GM12872 (cell line): ENCODE results near the gene FAM209A.

ENCODE experiments used
- TF ChIP-seq, protein P1 (sequence below): IDR thresholded peaks from 3 replicates; pipeline ENCODE4 v1.5.1; 2011; ENCODE audit warnings: low read depth, mild to moderate bottlenecking, low read length, moderate library complexity; ENCODE audit not compliant: insufficient read depth

FAM209A gene

DNA sequence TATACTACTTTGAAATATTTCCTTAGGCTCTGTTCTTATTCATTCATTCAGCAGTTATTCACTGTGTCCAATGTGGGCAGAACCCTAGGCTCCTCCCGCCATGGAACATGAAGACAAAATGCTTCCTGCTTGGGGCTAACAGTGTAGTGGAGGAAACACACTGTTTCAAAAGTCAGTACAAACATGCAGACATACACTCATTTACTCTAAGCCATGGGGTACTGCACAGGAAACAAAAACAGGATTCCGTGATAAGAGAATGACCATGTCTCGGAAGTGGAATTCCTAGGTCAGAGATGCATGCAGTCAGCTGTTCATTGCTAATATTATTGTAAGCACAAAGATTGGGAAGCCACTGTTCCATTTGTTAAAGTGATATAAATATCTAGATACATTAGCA is 18.4 kb upstream of the FAM209A start:
- TF ChIP-seq, protein P1, sequence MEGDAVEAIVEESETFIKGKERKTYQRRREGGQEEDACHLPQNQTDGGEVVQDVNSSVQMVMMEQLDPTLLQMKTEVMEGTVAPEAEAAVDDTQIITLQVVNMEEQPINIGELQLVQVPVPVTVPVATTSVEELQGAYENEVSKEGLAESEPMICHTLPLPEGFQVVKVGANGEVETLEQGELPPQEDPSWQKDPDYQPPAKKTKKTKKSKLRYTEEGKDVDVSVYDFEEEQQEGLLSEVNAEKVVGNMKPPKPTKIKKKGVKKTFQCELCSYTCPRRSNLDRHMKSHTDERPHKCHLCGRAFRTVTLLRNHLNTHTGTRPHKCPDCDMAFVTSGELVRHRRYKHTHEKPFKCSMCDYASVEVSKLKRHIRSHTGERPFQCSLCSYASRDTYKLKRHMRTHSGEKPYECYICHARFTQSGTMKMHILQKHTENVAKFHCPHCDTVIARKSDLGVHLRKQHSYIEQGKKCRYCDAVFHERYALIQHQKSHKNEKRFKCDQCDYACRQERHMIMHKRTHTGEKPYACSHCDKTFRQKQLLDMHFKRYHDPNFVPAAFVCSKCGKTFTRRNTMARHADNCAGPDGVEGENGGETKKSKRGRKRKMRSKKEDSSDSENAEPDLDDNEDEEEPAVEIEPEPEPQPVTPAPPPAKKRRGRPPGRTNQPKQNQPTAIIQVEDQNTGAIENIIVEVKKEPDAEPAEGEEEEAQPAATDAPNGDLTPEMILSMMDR = no peak

DNA sequence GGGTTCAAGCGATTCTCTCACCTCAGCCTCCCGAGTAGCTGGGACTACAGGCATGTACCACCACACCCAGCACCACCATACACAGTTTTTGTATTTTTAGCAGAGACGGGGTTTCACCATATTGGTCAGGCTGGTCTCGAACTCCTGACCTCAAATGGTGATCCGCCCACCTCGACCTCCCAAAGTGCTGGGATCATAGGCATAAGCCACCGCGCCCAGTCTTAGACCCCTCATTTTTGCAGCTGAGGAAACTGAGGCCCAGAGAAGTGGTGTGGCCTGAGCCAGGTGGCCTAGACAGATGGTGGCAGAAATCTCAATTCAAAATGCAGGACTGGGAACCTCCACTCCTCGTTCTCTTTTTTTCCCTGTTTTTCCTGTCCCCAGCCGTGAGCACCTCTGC is 12.6 kb upstream of the FAM209A start:
- TF ChIP-seq, protein P1 = no peak

DNA sequence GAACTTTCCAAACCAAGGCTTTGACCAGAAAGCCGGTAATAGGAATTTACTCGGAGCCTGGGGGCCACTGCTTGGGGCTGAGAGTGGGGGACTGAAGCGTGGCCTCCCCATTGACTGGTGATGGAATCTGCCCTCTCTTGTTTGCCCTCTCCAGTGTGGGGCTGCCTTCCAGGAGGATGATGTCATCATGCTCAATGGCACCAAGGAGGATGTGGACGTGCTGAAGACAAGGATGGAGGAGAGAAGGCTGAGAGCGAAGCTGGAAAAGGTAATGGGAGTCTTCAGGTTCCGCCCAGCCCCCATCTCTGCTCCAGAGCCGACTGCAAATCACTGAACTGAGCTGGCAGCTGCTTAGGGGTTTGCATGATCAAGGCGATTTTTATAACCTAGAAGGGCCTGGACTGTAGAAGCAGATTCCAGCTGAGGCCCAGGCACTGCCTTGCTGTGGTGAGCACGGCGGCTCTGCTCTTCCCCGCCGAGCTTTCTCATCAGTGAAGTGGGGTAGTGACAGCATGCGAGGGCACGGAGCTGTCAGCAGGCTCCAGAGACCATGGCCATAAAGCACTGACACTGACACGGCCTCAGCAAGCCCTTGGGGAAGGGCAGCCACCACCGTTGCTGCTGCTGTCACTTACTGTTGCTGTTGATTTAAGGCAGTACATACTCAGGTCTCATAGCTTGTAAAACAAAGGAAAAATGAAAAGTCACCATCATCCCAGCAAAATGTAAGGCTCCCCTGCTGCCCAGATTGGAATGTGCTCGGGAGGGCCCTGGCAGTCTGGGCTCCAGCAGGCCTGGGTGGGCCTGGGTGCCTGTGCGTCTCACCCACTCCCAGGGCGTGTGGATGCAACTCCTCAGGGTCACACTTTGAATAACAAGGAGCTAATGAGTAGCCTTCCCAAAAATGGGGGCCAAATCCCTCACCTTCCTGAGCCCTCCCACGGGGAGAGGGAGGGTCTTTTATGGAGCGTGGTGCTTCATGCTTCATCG is 11.1 kb upstream of the FAM209A start:
- TF ChIP-seq, protein P1 = no peak

DNA sequence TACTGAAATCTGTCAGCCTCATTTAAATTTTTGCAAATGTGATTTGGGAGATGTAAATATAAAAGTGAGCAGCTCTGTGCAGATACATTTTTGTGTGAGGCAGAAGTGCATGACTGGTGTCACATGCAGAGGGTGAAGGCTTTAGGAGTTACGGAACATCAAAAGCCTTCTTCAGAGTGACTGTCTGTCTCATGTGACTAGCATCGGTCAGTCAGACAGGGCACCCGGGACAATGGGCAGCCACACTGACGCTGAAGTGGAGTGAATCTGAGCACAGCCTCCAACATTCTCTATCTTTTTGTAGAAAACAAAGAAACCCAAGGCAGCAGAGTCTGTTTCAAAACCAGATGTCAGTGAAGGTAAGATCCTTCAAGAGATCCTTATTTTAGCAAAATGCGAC is 7.9 kb upstream of the FAM209A start:
- TF ChIP-seq, protein P1 = no peak

DNA sequence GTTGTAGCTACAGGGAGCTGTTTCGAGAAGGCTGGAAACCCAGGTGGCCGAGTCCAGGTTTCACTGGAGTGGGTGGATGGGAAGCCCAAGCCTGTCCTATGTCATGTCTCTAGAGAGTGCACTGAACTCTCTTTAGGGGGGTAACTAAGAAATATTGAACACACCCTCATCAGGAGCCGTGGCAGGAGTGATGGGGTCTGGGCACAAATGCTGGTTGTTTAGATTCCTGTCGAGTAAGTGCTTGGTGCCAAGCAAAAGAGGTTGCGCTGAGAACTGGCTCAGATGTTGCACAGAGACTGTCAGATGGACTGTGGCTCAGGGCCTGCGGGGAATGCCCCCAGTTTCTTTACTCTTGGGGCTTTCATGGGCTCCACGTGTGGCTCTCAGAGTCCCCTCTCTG is 7.3 kb upstream of the FAM209A start:
- TF ChIP-seq, protein P1 = no peak

DNA sequence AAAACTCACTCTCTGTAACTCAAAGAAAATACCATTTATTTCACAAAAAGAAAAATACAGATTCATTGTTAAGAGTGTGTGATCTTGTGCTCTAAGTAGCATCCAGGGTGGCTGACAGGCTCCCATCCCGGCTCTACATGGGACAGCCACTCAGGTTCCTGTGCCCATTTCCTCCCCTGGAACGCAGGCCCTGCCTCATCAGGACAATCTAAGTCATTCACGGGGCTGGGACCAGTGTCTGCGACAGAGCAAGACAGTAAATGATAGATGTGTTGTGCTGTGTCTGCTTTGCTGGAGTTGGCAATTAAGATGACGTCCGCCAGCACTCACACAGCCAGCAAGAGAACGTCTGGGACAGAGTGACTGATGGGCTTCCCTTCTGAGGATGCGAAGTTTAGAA is 6.9 kb upstream of the FAM209A start:
- TF ChIP-seq, protein P1 = no peak

DNA sequence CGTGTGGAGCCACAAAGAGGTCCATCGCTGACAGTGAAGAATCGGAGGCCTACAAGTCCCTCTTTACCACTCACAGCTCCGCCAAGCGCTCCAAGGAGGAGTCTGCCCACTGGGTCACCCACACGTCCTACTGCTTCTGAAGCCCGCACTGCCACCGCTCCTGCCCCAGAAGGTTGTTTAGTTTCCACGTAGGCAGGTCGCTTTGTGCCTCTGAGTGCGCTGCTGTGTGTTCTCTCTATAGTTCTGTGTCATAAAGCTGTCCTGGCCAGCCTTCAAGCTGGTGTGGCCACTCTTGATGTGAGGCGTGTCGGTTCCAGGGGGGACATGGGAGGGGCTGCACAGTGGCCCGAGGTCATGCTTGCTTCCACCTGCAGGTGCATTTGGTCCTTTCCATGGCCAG is 6.4 kb upstream of the FAM209A start:
- TF ChIP-seq, protein P1 = no peak
